ENCODE results near the gene TNFRSF1A.
A peak's percentile ranks its signal among the peaks of the same experiment; 100 is the strongest.

TNFRSF1A gene

DNA sequence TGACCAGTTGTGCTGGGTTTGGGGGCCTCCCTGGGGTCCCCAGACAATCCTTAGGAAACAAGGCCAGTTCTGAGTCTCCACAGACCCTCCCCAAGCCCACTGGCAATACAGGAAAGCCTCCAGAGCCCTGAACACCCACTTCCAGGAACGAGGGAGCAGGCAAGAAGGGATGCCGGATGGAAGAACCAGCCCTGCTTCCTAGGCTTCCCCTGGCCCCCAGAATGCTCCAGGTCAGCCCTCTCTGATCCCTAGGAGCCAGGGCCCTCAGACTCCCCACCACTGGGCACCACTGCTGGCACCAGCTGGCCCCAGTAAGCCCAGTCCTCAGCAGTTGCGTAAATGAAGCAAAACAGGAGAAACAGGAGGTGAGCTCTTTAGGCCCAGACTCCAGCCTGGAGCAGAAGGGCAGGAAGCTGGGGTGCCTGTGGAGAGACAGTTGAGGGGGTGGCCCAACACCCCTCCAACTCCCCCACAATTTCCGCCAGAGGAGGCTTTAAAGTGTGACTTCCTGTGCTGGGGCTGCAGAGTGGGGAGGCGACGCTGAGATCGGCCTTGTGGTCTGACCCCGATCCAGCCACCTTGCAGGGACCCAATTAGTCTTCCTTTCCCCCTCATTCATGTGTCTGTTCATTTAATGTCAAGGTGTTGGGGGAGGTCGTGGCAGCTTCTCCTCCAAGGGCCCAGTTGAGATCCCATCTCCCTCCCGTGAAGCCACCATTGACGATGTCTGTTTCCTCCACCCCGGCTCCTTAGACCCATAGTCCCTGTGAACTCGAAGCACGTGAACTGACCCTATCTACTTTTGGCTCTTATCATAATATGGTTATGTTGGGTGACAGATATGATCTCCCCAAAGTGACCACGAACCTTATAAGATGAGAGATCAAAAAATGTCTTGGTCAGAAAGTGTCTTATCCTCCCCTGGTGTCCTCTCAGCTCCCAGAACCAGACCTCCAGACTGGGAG, 4.7 kb downstream of the TNFRSF1A start:
- DNase-seq = peak; percentile 60 to 61

DNA sequence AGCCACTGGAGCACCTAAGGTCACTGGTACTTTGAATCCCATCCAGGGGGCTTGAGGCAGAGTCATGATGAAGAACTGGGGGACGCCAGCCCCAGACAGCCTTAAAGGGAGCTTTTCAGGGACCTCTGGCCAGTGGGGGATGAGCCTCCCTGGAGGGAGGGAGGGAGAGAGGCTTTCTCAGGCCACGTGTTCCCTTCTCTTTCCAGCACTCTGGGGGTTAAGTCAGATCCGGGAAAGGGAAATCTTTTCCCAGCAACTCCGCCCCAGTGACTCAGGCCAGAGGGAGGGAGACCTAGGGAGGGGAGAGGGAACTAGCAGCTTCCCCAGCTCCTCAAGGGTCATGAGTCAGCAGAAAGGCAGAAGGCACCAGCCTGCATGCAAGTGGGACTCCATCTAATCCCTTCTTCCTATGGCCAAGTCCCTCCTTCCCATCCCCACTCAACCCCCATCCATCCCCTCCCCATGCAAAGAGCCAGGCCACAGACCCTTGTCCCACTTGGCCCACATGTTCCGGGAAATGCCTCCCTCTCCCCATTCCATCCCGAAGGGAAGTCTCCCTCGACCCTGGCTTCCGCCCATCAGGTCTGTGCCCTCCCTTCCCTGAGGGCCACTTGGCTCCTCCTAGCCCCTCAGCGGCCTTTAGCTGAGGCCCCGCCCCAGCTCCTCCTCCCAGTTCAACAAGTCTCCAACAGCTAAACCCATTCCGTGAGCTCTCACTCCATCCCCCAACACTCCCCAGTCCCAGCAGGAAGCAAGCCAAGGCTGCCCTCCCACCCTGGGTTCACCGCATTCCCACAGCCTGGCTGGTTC, 5.6 kb downstream of the TNFRSF1A start:
- DNase-seq = peak; percentile 81

DNA sequence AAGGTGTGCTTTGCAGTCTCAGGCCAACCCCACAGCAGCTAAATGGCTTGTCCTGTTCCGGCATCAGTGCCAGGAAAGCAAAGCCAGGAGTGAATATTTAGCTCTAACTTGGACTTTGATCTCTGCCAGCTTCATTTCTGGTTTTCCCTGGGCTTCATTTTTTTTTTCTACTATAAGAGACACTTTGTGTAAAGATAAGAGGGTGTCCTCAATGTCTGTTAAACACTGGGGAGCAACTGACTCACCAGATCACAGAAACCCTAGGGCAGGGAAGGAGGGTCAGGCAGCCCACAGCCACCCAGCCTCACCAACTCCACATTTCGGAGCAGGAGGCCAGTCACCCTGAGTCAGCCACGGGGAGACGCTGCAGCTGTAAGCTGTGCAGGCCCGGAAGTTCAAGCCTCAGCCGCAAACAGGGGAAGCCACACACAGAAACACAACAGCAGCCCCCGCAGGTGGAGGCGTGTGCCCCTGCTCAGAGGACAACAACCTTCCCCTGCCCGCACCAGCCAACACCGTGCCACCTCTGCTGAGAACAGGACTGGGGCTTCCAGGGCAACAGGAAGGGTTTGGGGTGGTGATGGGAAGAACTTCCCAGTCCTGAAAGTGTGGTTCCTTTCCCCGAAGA, 6.3 kb downstream of the TNFRSF1A start:
- peak; percentile 90 to 92 for DNase-seq

DNA sequence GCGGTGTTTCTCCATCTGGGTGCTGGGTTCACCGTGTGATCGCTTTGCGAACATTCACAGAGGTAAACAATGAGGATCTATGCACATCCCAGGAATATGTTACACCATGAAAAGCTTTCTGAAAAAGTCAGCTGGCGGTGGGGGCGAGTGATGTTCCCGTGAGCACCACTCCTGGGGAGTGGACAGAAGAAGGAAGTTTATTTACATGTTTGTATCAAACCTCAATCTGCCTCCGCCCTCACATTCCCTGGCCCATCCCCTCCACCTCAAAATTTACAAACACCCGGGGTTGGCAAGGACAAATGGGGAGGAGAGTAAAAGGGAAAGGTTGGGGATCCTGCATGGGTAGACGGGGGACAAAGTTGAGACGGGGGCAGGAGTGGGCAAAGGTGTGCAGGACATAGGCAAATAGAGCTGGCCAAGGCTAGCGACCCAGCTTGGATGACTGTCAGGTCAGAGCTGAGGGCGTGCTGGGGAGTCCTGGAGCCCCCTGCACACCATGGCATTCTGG, 6.9 kb downstream of the TNFRSF1A start:
- DNase-seq = no peak

DNA sequence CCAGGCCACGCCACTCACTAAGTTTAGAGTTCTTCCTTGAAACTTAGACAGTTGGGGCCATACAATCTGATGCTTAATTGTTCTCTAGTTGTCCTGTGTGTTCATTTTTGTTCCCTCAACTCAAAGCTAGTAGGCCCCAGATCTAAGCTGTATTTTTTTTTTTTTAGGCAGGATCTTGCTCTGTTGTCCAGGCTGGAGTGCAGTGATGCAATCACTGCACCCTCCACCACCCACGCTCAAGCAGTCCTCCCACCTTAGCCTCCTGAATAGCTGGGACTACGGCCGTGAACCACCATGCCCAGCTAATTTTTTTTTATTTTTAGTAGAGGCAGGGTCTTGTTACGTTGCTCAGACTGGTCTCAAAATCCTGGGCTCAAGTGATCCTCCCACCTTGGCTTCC, 7.5 kb downstream of the TNFRSF1A start:
- DNase-seq = no peak

DNA sequence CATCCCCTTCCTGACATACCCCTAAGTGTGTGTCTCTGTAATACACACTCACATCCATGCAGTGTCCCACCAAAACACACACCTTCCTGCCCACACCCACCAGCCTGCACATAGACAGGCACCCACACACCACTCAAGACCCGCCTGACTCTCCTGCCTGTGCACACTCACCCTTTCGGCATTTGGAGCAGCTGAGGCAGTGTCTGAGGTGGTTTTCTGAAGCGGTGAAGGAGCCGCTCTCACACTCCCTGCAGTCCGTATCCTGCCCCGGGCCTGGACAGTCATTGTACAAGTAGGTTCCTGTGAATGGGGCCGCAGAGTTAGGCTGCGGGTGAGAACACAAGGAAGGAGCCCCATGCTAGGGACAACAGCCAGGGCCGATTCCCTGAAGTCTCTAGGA, 8.3 kb downstream of the TNFRSF1A start:
- DNase-seq = peak in 1 of 2 experiments; percentile 60

DNA sequence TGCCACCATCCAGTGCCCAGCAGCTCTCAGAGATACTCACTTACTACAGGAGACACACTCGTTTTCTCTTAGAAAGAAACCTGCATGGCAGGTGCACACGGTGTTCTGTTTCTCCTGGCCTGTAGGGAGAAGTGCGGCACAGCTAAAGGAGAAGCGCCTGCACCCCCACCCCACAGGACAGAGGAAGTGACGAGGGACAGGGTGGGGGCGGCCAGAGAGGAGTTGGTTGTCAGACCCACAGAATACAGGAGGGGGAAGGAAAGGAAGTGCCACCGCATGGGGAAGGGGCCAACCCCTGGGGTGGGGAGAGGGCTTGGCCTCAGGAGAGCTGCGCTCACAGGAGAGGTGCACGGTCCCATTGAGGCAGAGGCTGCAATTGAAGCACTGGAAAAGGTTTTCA, 8.8 kb downstream of the TNFRSF1A start:
- no peak for DNase-seq

DNA sequence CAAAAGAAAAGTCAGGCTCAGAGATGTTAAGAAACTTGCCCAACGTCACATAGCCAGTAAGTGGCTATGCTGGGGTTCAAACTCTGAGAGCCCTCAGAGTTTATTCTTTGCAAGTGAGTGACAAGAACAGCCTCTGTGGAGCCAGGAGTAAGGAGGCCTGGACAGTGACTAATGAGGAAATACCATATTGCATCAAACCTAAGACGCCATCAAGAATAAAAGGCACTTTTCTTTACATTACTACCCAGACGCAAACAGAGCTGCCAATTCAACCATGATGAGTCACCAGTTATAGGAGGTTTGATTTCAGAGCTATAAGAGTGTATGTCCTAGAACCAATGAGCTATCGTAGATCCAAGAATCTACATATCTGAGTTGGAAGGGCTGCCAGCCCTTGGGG, 9.4 kb downstream of the TNFRSF1A start:
- no peak for DNase-seq

DNA sequence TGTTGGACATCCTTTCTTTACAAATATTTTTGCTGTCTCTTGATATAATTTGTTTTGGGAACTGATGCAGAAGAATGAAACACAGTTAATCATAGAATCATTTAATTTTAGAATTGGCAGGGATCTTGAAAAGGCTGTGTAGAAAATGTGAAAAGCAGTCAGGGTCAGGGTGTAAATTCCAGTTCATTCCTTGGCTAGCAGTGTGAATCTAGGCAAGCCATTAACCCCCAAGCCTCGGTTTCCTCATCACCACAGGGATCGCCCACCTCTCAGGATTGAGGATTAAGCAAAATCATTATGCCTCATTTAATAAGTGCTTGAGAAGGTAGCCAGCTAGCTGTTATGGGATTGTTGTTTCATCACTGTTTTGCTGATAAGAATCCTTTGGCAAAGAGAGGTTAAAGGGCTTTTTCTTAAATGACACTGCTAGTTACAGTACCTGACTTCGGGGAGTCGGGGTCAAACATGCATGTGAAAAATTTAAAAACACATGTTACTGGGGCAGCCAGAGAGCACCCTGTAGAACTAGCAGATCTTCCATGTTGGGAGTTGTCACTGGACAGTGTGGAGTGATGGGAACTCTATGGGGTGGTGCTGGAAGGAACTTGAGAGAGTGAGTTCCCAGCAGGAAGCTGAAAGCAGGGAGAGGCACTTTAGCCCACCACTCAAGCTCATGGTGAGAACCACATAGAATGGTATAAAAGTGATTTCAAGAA, 10.7 kb downstream of the TNFRSF1A start:
- no peak for DNase-seq

DNA sequence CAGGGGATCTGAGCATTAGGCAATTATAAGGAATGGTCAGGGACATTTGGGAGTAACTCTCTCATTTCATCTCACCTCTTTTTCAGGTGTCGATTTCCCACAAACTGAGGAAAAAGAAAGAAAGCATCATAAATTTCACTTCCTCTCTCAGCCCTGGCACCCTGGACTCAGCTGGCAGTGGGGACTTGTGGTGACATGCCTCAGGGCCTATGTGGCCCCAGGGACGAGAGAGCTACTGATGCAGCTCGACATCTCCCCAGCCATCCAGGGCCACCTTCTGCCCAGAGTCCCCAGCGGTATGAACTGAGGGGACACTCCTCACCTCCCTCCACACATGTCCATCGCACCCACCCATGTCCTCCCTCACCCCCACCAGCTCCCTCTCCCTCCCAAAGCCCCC, 11.7 kb downstream of the TNFRSF1A start:
- no peak for DNase-seq

DNA sequence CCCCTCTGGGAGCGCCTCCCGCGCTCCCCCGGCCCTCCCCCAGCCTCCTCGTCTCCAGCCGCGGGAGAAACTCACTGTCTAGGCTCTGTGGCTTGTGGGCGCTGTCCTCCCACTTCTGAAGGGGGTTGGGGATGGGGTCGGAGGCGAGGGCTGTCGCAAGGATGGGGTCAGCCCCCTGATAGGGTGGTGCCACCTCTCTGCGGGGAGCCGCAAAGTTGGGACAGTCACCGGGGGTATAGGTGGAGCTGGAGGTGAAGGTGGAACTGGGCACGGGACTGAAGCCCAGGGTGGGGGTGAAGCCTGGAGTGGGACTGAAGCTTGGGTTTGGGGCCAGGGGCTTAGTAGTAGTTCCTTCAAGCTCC, 12.2 kb downstream of the TNFRSF1A start:
- DNase-seq = no peak

DNA sequence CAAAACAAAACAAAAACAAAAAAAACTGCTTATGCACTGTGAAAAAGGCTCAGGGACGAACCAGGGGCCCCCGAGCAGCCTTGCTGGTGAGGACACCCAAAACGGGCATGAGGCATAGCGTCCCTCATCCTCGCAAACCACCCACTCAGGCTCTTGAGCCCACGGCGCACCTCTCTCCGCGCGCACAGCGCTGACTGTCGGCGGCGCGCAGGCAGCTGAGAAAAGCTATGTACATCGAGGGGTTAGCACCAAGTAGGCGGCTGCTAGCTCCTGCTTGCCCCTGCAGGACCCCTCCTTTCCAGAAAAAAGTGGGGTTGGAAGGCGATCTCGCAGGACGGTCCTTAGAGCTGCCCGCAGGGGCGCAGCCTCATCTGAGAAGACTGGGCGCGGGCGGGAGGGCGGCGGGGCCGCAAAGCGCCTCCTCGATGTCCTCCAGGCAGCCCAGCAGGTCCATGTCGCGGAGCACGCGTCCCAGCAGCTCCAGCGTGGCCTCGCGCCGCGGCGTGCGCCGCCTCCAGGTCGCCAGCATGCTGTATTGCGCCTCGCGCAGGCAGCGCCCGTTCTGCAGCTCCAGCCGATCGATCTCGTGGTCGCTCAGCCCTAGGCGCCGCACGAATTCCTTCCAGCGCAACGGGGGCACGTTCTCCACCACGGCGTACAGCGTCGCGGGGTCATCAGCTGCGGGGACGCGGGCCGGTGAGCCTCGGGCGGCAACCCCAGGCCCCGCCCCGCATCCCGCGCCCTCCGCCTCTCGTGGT, 12.8 kb downstream of the TNFRSF1A start:
- no peak for DNase-seq

DNA sequence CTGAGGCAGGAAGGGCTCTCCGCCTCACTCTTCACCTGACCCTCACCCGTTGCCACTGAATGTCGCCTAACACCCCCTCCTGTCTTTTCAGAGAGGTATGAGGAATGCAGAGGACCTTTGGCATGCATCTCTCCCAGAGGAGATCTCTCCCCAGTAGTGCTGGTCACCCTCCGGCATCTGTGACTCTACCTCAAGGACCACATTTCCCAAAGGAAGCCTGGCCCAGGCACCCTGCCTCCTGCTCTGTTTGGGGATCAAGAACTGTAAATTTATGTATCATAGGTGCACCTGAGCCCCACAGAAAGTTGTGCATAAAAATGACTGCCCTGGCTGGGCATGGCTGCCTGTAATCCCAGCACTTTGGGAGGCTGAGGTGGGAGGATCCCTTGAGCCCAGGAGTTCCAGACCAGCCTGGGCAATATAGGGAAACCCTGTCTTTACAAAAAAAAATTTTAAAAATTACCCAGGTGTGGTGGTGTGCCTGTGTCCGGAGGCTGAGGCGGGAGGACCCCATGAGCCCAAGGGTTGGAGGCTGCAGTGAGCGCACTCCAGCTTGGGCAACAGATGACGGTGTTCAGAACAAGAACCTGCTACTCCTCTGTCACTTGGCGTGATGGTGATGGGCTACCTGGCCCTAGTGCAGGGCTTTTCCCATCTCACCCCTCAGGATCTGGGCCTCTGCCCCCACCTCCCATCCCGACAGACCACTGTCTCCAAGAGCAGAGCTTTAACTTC, 13.7 kb downstream of the TNFRSF1A start:
- DNase-seq = no peak

DNA sequence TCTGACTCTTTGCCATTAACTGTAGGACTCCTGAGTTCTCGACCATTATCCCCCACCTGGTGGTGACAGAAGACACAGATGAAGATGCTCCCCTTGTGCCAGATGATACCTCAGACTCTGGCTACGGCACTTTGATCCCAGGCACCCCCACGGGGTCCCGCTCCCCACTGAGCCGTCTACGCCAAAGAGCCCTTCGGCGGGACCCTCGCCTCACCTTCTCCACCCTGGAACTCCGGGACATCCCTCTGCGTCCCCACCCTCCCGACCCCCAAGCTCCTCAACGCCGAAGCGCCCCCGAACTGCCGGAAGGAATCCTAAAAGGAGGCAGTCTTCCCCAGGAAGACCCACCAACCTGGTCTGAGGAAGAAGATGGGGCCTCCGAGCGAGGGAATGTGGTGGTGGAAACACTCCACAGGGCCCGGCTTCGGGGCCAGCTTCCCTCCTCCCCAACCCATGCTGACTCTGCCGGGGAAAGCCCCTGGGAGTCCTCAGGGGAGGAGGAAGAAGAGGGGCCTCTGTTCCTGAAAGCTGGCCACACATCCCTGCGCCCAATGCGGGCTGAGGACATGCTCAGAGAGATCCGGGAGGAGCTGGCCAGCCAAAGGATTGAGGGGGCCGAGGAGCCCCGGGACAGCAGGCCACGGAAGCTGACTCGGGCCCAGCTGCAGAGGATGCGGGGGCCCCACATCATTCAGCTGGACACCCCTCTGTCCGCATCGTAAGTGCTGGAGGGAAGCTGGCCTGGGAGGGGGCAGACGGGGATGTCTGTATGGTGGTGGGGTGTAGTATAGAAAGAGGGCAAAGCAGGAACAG, 14.4 kb downstream of the TNFRSF1A start:
- DNase-seq = no peak

DNA sequence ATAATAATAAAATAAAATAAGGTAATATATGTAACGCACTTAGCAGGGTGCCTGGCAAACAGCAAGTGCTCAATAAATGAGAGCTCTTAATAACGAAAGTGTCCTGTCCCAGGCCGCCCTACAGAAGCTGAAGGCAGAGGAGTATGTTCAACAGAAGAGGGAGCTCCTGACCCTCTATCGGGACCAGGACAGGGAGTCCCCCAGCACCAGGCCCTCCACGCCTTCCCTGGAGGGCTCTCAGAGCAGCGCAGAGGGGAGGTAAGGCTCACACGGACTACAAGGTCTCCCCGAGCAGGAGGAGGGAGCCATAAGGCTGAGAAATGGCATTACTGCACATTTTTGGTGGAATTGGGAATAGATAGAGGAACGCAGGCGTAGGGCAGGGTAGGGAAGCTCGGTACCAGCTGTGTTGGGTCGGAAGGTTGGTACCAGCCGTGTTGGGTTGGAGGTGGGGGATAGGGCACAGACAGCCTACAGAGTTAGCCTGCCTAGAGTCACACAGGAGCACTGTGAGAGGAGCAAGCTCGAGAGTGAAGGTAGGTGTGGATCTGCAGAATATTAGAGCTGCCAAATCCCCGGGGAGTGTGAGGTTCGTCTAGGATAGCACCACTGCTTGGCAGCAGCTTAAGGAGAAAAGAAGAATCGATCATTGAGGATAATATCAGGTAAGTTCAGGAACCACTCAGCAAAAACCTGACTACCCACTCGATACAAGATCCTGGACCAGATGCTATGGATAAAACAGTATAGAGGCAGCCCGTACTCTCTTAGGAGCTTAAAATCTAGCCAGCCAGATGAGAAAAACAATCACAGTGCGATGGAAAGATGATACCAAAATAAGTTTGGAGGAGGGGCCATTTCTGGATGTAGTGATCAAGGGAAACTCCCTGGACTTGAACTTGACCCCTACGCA, 15.3 kb downstream of the TNFRSF1A start:
- no peak for DNase-seq

DNA sequence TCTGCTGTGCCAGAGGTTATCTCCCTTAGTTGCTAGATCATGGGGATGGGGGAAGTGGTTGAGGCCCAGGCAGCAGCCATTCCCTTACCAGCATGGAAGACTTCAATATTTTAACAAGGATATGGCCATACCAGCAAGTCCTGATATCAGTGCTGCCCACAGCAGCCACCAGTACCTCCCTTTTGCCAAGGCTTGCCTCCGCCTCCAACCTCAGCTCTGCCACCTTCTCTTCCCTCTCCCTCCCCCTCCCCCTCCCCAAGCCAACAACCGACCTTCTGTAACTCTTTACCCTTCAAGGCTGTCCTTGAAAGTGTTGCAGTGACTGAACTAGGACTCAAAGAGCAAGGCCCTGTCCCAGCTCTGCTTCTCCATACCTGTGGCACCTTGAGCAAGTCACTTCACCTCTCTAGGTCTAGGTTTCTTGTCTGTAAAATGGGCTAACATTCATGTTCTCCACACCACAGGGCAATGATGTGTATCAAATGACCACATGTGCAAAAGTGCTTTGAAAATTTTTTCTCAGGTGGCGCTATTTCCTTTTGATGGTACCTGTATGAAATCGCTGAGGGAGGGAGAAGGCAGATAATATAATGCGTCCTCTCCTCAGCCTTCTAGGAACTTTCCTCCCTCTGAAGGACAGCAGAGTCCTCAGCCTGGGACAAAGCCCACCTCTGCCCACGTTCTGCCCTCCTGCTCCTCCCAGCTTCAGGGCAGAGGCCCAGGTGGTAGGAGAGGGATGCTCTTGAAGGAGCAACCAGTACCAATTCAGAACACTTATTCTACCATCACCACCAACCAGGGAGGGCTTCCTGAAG, 16.7 kb downstream of the TNFRSF1A start:
- DNase-seq = no peak

DNA sequence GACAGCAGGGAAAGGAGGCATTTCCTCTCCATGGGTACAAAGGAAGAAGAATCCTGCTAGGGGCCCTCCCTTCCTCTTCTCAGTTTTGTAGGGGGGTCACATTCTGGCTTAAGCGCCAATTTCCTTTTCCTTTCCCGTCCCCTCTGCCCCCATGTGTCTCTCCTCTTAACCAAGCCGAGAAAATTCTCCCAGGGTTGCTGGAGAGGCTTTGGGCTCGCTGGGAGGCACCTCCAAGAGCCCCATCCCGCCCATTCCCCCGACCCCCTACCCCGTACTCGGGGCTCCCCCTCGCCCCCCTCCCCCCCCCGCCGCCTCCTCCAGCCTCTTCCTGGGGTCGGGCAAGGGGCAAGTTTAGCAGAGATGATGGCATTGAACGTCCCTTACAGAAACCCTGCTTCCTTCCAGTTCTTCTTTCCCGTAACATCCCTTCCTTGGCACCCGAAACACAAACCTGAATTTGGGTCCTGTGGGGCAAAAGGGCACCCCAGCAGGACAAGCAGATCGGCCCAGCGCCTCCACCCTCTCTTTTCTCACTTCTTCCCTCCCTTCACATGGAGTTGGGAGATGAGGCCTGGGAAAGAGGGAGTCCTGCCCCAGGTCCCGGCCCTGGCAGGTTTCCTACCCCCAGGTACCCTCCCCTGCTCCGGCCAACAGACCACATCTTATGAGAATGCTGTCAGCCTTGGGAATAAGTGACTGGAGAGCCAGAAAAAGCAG, 17.7 kb downstream of the TNFRSF1A start:
- no peak for DNase-seq
